Measurements from ENCODE around the gene FBXO40.

FBXO40 gene

GRCh38 chr3:121626495-121626894, 33.3 kb downstream of the FBXO40 start:
- no peaks in the 10 kb centered on the region for H3K79me2 ChIP-seq (ENCODE audit: insufficient read depth, low read length)
- no peak overlapping the region for H3K4me2 ChIP-seq (ENCODE audit: low read depth, low read length, poor library complexity, severe bottlenecking)
- no peaks in the 10 kb centered on the region for H3K4me1 ChIP-seq (ENCODE audit: insufficient read depth, low read length, poor library complexity, severe bottlenecking)
- H3K36me3 ChIP-seq (ENCODE audit: insufficient read depth, low read length): peaks cover 16% of the 10 kb centered on the region; the same call in 1 of the 2 replicates
- H3K9me3 ChIP-seq (ENCODE audit: insufficient read depth, low read depth, low read length): no peaks in the 10 kb centered on the region
- no peak overlapping the region for H2AFZ ChIP-seq (ENCODE audit: low read length)
- no peaks in the 10 kb centered on the region for H3K9me2 ChIP-seq (replicated peaks; ENCODE audit: low read depth, low read length)
- no peak for TF ChIP-seq EZH2phosphoT487 (IDR thresholded peaks at IDR 0.05; ENCODE audit: borderline replicate concordance)
- TF ChIP-seq, protein P1, sequence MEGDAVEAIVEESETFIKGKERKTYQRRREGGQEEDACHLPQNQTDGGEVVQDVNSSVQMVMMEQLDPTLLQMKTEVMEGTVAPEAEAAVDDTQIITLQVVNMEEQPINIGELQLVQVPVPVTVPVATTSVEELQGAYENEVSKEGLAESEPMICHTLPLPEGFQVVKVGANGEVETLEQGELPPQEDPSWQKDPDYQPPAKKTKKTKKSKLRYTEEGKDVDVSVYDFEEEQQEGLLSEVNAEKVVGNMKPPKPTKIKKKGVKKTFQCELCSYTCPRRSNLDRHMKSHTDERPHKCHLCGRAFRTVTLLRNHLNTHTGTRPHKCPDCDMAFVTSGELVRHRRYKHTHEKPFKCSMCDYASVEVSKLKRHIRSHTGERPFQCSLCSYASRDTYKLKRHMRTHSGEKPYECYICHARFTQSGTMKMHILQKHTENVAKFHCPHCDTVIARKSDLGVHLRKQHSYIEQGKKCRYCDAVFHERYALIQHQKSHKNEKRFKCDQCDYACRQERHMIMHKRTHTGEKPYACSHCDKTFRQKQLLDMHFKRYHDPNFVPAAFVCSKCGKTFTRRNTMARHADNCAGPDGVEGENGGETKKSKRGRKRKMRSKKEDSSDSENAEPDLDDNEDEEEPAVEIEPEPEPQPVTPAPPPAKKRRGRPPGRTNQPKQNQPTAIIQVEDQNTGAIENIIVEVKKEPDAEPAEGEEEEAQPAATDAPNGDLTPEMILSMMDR (conservative IDR thresholded peaks at IDR 0.05; ENCODE audit: low read length): no peak
- no peak overlapping the region for H3K9ac ChIP-seq (ENCODE audit: low read depth, low read length, poor library complexity, severe bottlenecking)
- no peak overlapping the region for H3K4me3 ChIP-seq (ENCODE audit: low read length, poor library complexity, severe bottlenecking)
- no peaks in the 10 kb centered on the region for H4K20me1 ChIP-seq (ENCODE audit: insufficient read depth, low read length, poor library complexity, severe bottlenecking)
- no peaks in the 10 kb centered on the region for H3F3A ChIP-seq (ENCODE audit: low read depth)
- no peaks in the 10 kb centered on the region for H3K27me3 ChIP-seq (ENCODE audit: insufficient read depth, low read length, poor library complexity, severe bottlenecking)

- no peaks in the 10 kb centered on the region for H4K20me1 ChIP-seq (ENCODE audit: insufficient read depth, low read length, poor library complexity, severe bottlenecking)
- H3K9me2 ChIP-seq (replicated peaks; ENCODE audit: low read depth, low read length): no peaks in the 10 kb centered on the region
- TF ChIP-seq EZH2phosphoT487 (IDR thresholded peaks at IDR 0.05; ENCODE audit: borderline replicate concordance): no peak
- TF ChIP-seq, protein P1 (conservative IDR thresholded peaks at IDR 0.05; ENCODE audit: low read length): no peak
- H3K79me2 ChIP-seq (ENCODE audit: insufficient read depth, low read length): no peaks in the 10 kb centered on the region
- H3K9me3 ChIP-seq (ENCODE audit: insufficient read depth, low read depth, low read length): no peaks in the 10 kb centered on the region
- H3K9ac ChIP-seq (ENCODE audit: low read depth, low read length, poor library complexity, severe bottlenecking): no peak overlapping the region
- no peaks in the 10 kb centered on the region for H3F3A ChIP-seq (ENCODE audit: low read depth)
- no peaks in the 10 kb centered on the region for H3K4me1 ChIP-seq (ENCODE audit: insufficient read depth, low read length, poor library complexity, severe bottlenecking)
- no peak overlapping the region for H3K4me3 ChIP-seq (ENCODE audit: low read length, poor library complexity, severe bottlenecking)
- H3K4me2 ChIP-seq (ENCODE audit: low read depth, low read length, poor library complexity, severe bottlenecking): no peak overlapping the region
- peaks cover 23% of the 10 kb centered on the region; the same call in 1 of the 2 replicates for H3K36me3 ChIP-seq (ENCODE audit: insufficient read depth, low read length)
- no peak overlapping the region for H2AFZ ChIP-seq (ENCODE audit: low read length)
- no peaks in the 10 kb centered on the region for H3K27me3 ChIP-seq (ENCODE audit: insufficient read depth, low read length, poor library complexity, severe bottlenecking)
Observed at GRCh38 chr3:121627211-121627610, 34.0 kb downstream of the FBXO40 start.

DNA sequence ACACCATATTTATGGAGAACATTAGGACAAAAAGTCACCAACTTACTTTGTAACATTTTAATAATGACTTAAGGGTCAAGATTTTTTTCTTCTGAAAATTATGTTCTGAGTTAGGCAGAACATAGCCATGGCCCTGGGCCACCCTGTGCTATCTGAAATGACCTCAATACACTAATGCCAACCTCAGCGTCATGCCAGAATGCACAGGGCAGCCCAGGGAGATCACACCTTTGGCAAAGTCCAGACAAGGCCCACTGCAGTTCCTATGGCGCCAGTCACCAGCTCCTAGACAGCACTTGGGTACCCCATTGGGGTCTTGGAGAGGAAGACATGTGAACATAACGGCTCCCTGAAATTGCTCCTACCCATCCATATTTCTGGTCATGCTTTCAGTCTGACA, 34.4 kb downstream of the FBXO40 start:
- Histone ChIP-seq H3K4me1 (ENCODE audit: insufficient read depth, low read length, poor library complexity, severe bottlenecking) (no peaks in the 10 kb centered on the region), H3K9me2 (replicated peaks; ENCODE audit: low read depth, low read length) (no peaks in the 10 kb centered on the region), H3K79me2 (ENCODE audit: insufficient read depth, low read length) (no peaks in the 10 kb centered on the region), H3K27me3 (ENCODE audit: insufficient read depth, low read length, poor library complexity, severe bottlenecking) (no peaks in the 10 kb centered on the region), H2AFZ (ENCODE audit: low read length) (no peak overlapping the region), H4K20me1 (ENCODE audit: insufficient read depth, low read length, poor library complexity, severe bottlenecking) (no peaks in the 10 kb centered on the region), H3K9me3 (ENCODE audit: insufficient read depth, low read depth, low read length) (no peaks in the 10 kb centered on the region), H3K36me3 (ENCODE audit: insufficient read depth, low read length) (peaks cover 25% of the 10 kb centered on the region; the same call in 1 of the 2 replicates), H3K9ac (ENCODE audit: low read depth, low read length, poor library complexity, severe bottlenecking) (no peak overlapping the region), H3F3A (ENCODE audit: low read depth) (no peaks in the 10 kb centered on the region), H3K4me2 (ENCODE audit: low read depth, low read length, poor library complexity, severe bottlenecking) (no peak overlapping the region), H3K4me3 (ENCODE audit: low read length, poor library complexity, severe bottlenecking) (no peak overlapping the region)
- TF ChIP-seq, protein P1 (conservative IDR thresholded peaks at IDR 0.05; ENCODE audit: low read length): no peak
- TF ChIP-seq EZH2phosphoT487 (IDR thresholded peaks at IDR 0.05; ENCODE audit: borderline replicate concordance): no peak
